HEK293T (cell line): Measurements from ENCODE around the gene PKNOX2.

ENCODE experiments used
- ARNT ChIP-seq: fragments of 450-650 bp; IDR thresholded peaks from 2 replicates; pipeline ENCODE4 v1.6.1; 2017; ENCODE audit warnings: mild to moderate bottlenecking
- BHLHE40 ChIP-seq: fragments of 450-650 bp; IDR thresholded peaks from 2 replicates; pipeline ENCODE4 v1.6.1; 2016; ENCODE audit warnings: mild to moderate bottlenecking, moderate library complexity, borderline replicate concordance
- ELF4 ChIP-seq: fragments of 450-650 bp; IDR thresholded peaks from 2 replicates; pipeline ENCODE4 v1.6.1; 2017; ENCODE audit warnings: antibody characterized with exemption
- FOXA1 ChIP-seq: fragments of 450-650 bp; IDR thresholded peaks from 2 replicates; pipeline ENCODE4 v1.6.1; 2016; ENCODE audit warnings: mild to moderate bottlenecking
- FOXM1 ChIP-seq: fragments of 450-650 bp; IDR thresholded peaks from 2 replicates; pipeline ENCODE4 v1.6.1; 2017; ENCODE audit warnings: mild to moderate bottlenecking, borderline replicate concordance
- SP1 ChIP-seq: fragments of 450-650 bp; IDR thresholded peaks from 2 replicates; pipeline ENCODE4 v1.6.1; 2017
- ZNF384 ChIP-seq: fragments of 450-650 bp; IDR thresholded peaks from 2 replicates; pipeline ENCODE4 v1.6.1; 2016
- TF ChIP-seq, protein P1 (sequence below): fragments of 450-650 bp; IDR thresholded peaks from 2 replicates; pipeline ENCODE4 v1.6.1; 2016

DNA sequence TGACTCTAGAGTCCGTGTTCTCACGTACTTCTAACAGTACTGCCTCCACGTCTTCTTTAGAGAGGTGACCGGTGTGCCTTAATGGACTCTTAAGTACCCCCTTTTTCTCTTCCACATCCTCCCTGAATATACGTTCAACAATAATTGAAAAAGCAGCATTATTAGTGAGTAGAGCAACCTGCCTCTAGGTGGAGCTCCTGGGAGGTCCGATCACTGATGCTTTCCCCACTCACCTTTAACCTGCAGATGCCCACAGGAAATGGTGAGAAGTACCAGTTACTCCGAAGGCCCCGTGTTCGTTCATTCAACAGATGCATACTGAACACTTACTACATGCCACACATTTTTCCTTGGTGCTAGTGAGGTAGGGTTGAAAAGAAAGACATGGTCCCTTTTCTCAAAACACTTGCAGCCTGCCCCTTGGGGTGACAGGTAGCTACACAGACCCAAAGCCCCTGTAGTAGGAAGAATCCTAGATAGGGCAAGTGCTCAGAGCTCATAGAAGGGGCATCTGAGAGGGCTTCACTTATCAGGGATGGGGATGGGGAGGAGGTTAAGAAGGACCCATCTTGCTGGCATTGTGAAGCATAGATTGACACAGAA lies 258.8 kb downstream of the PKNOX2 start:
- no peak for TF ChIP-seq BHLHE40
- TF ChIP-seq ARNT: no peak
- no peak for TF ChIP-seq FOXA1
- TF ChIP-seq SP1: no peak
- no peak for TF ChIP-seq ELF4
- no peak for TF ChIP-seq FOXM1
- TF ChIP-seq, protein P1, sequence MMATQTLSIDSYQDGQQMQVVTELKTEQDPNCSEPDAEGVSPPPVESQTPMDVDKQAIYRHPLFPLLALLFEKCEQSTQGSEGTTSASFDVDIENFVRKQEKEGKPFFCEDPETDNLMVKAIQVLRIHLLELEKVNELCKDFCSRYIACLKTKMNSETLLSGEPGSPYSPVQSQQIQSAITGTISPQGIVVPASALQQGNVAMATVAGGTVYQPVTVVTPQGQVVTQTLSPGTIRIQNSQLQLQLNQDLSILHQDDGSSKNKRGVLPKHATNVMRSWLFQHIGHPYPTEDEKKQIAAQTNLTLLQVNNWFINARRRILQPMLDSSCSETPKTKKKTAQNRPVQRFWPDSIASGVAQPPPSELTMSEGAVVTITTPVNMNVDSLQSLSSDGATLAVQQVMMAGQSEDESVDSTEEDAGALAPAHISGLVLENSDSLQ: no peak
- no peak for TF ChIP-seq ZNF384
